GM19240 (cell line): ENCODE results near the gene GMPPB.
A peak's percentile ranks its signal among the peaks of the same experiment; 100 is the strongest.

Experiments used
- DNase-seq: peaks from one replicate; pipeline ENCODE4 v3.0.0; 2011; ENCODE audit warnings: low spot score; ENCODE audit not compliant: insufficient read length

The GMPPB gene

GRCh38 chr3:49673121-49673714 is 50.5 kb downstream of the GMPPB start:
- DNase-seq, result no peak

GRCh38 chr3:49671291-49672288 is 52.2 kb downstream of the GMPPB start:
- DNase-seq, result peak; percentile 90

DNA sequence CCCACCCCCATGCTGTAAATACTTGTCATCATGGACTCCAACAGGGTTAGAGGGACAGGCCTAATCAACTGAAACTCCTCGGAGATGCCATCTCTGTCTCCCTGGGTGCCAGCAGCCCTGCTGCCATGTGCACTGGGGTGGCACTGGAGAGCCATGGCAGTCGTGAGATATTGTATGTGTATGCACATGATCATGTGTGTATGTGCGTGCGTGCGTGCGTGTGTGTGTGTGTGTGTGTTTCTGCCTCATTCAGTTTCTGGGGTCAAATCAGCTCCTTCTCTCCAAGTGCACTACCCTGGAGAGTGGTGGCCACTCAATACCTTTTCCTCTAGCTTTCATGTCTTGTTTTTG is 52.8 kb downstream of the GMPPB start:
- no peak for DNase-seq
